Measurements from ENCODE around the gene JTB.

Gene JTB

GRCh38 chr1:153967107-153967999, 10.1 kb downstream of the JTB start, which contains the start of gene CREB3L4:
Gene CREB3L4 (plus strand): TSS chr1:153967902. CDS start chr1:153968526, 624 bp downstream.
- Histone ChIP-seq H3K9me3 (ENCODE audit: control insufficient read depth, insufficient read depth, low read length) (no peaks in the 10 kb centered on the region), H3K4me1 (ENCODE audit: insufficient read depth, low read length) (peaks cover 8% of the 10 kb centered on the region; the same call in 1 of the 2 replicates), H3K9ac (ENCODE audit: low read depth, low read length) (peak within 1 kb of the TSS; percentile 71), H3K36me3 (ENCODE audit: insufficient read depth, low read length) (no peaks in the 10 kb centered on the region)

- Histone ChIP-seq H3K36me3 (ENCODE audit: insufficient read depth, low read length) (peaks cover 11% of the 10 kb centered on the region; the same call in 1 of the 2 replicates), H3K4me1 (ENCODE audit: insufficient read depth, low read length) (peaks cover 18% of the 10 kb centered on the region), H3K9me3 (ENCODE audit: control insufficient read depth, insufficient read depth, low read length) (no peaks in the 10 kb centered on the region), H3K9ac (ENCODE audit: low read depth, low read length) (peak overlapping the region; percentile 81)
Observed at GRCh38 chr1:153963850-153964331, 13.6 kb downstream of the JTB start.

- no peaks in the 10 kb centered on the region for H3K9me3 ChIP-seq (ENCODE audit: control insufficient read depth, insufficient read depth, low read length)
- peak within 1 kb of the TSS; percentile 93 for H3K9ac ChIP-seq (ENCODE audit: low read depth, low read length)
- peaks cover 11% of the 10 kb centered on the region; the same call in 1 of the 2 replicates for H3K36me3 ChIP-seq (ENCODE audit: insufficient read depth, low read length)
- peaks cover 15% of the 10 kb centered on the region for H3K4me1 ChIP-seq (ENCODE audit: insufficient read depth, low read length)
Observed at GRCh38 chr1:153963030-153963849, 14.2 kb downstream of the JTB start, which contains the start of gene SLC39A1. Gene SLC39A1 (minus strand): TSS chr1:153963537. CDS start chr1:153962715, 822 bp downstream.

- Histone ChIP-seq H3K9me3 (ENCODE audit: control insufficient read depth, insufficient read depth, low read length) (no peaks in the 10 kb centered on the region), H3K9ac (ENCODE audit: low read depth, low read length) (peak overlapping the region; percentile 93), H3K4me1 (ENCODE audit: insufficient read depth, low read length) (peaks cover 15% of the 10 kb centered on the region), H3K36me3 (ENCODE audit: insufficient read depth, low read length) (peaks cover 11% of the 10 kb centered on the region; the same call in 1 of the 2 replicates)
Observed at GRCh38 chr1:153962088-153963029, 15.1 kb downstream of the JTB start.

- no peaks in the 10 kb centered on the region for H3K9me3 ChIP-seq (ENCODE audit: control insufficient read depth, insufficient read depth, low read length)
- peaks cover 11% of the 10 kb centered on the region; the same call in 1 of the 2 replicates for H3K36me3 ChIP-seq (ENCODE audit: insufficient read depth, low read length)
- H3K9ac ChIP-seq (ENCODE audit: low read depth, low read length): peak overlapping the region; percentile 93
- H3K4me1 ChIP-seq (ENCODE audit: insufficient read depth, low read length): peaks cover 15% of the 10 kb centered on the region
Observed at GRCh38 chr1:153961421-153961820, 16.1 kb downstream of the JTB start.

- Histone ChIP-seq H3K9ac (ENCODE audit: low read depth, low read length) (no peak overlapping the region), H3K36me3 (ENCODE audit: insufficient read depth, low read length) (peaks cover 11% of the 10 kb centered on the region; the same call in 1 of the 2 replicates), H3K4me1 (ENCODE audit: insufficient read depth, low read length) (peaks cover 11% of the 10 kb centered on the region), H3K9me3 (ENCODE audit: control insufficient read depth, insufficient read depth, low read length) (no peaks in the 10 kb centered on the region)
Observed at GRCh38 chr1:153960206-153960605, 17.3 kb downstream of the JTB start.

- H3K4me1 ChIP-seq (ENCODE audit: insufficient read depth, low read length): peaks cover 11% of the 10 kb centered on the region
- H3K36me3 ChIP-seq (ENCODE audit: insufficient read depth, low read length): peaks cover 11% of the 10 kb centered on the region; the same call in 1 of the 2 replicates
- H3K9ac ChIP-seq (ENCODE audit: low read depth, low read length): no peak overlapping the region
Observed at GRCh38 chr1:153959454-153959853, 18.0 kb downstream of the JTB start.

GRCh38 chr1:153958961-153959260, 18.6 kb downstream of the JTB start:
- H3K4me1 ChIP-seq (ENCODE audit: insufficient read depth, low read length): peaks cover 11% of the 10 kb centered on the region
- peak overlapping the region; percentile 1; the same call in 1 of the 2 replicates for H3K9ac ChIP-seq (ENCODE audit: low read depth, low read length)
- H3K36me3 ChIP-seq (ENCODE audit: insufficient read depth, low read length): peaks cover 11% of the 10 kb centered on the region; the same call in 1 of the 2 replicates

More at GRCh38 chr1:153959454-153959853, 18.0 kb downstream of the JTB start:
- no peaks in the 10 kb centered on the region for H3K9me3 ChIP-seq (ENCODE audit: control insufficient read depth, insufficient read depth, low read length)

GRCh38 chr1:153958111-153958960, 19.1 kb downstream of the JTB start, which contains the start of gene CRTC2:
Gene CRTC2 (minus strand): TSS chr1:153958612. CDS start chr1:153958497, 115 bp downstream.
- H3K36me3 ChIP-seq (ENCODE audit: insufficient read depth, low read length): peaks cover 11% of the 10 kb centered on the region; the same call in 1 of the 2 replicates
- peaks cover 11% of the 10 kb centered on the region for H3K4me1 ChIP-seq (ENCODE audit: insufficient read depth, low read length)
- no peaks in the 10 kb centered on the region for H3K9me3 ChIP-seq (ENCODE audit: control insufficient read depth, insufficient read depth, low read length)
- peak within 1 kb of the TSS; percentile 94 for H3K9ac ChIP-seq (ENCODE audit: low read depth, low read length)

More at GRCh38 chr1:153958961-153959260, 18.6 kb downstream of the JTB start:
- H3K9me3 ChIP-seq (ENCODE audit: control insufficient read depth, insufficient read depth, low read length): no peaks in the 10 kb centered on the region

- H3K9ac ChIP-seq (ENCODE audit: low read depth, low read length): peak overlapping the region; percentile 94
- H3K4me1 ChIP-seq (ENCODE audit: insufficient read depth, low read length): peaks cover 11% of the 10 kb centered on the region
- peaks cover 11% of the 10 kb centered on the region; the same call in 1 of the 2 replicates for H3K36me3 ChIP-seq (ENCODE audit: insufficient read depth, low read length)
- no peaks in the 10 kb centered on the region for H3K9me3 ChIP-seq (ENCODE audit: control insufficient read depth, insufficient read depth, low read length)
Observed at GRCh38 chr1:153957744-153958110, 19.7 kb downstream of the JTB start.

- H3K4me1 ChIP-seq (ENCODE audit: insufficient read depth, low read length): peaks cover 11% of the 10 kb centered on the region
- H3K9ac ChIP-seq (ENCODE audit: low read depth, low read length): peak overlapping the region; percentile 94
- peaks cover 11% of the 10 kb centered on the region for H3K36me3 ChIP-seq (ENCODE audit: insufficient read depth, low read length)
- H3K9me3 ChIP-seq (ENCODE audit: control insufficient read depth, insufficient read depth, low read length): no peaks in the 10 kb centered on the region
Observed at GRCh38 chr1:153956997-153957715, 20.3 kb downstream of the JTB start.

GRCh38 chr1:153954826-153955225, 22.6 kb downstream of the JTB start:
- no peaks in the 10 kb centered on the region for H3K9me3 ChIP-seq (ENCODE audit: control insufficient read depth, insufficient read depth, low read length)
- H3K36me3 ChIP-seq (ENCODE audit: insufficient read depth, low read length): peaks cover 6% of the 10 kb centered on the region
- H3K9ac ChIP-seq (ENCODE audit: low read depth, low read length): no peak overlapping the region
- H3K4me1 ChIP-seq (ENCODE audit: insufficient read depth, low read length): 0 out of 2 replicates have a peak, but pooled peaks cover 3% of the 10 kb centered on the region

Measured in ES-I3 (cell line).